Fibroblast of lung (primary cell): Measurements from ENCODE around the gene COX7A2L. TPM values are rescaled to one million over a fixed set of nuclear protein-coding genes. Genes with fewer than 3 reads are reported as not detected.
"Not testable (repeated sequence)": the region's sequence is repeated elsewhere in the genome, so short reads cannot be mapped to it uniquely, and the experiment has no call there.

ENCODE experiments used
- DNase-seq, 2 donors: peaks; one replicate each; pipeline versions ENCODE4 v3.0.0 to v3.0.0-alpha.2; 2010; ENCODE audit warnings: low read depth in 2 of 2
- H2AFZ ChIP-seq: 2 replicates; pipeline ENCODE4 v1.5.1; 2012; ENCODE audit warnings: low read length, control low read depth, inconsistent platforms
- H3K27ac ChIP-seq: 2 replicates; pipeline ENCODE4 v1.5.1; 2011; ENCODE audit warnings: low read length, control low read depth; ENCODE audit not compliant: insufficient read depth
- H3K27me3 ChIP-seq: 2 replicates; pipeline ENCODE4 v1.5.1; 2011; ENCODE audit warnings: mild to moderate bottlenecking, low read length; ENCODE audit not compliant: control insufficient read depth, insufficient read depth
- H3K36me3 ChIP-seq: 2 replicates; pipeline ENCODE4 v1.5.1; 2011; ENCODE audit warnings: low read length; ENCODE audit not compliant: control insufficient read depth, insufficient read depth
- H3K4me1 ChIP-seq: 2 replicates; pipeline ENCODE4 v1.5.1; 2011; ENCODE audit warnings: low read length; ENCODE audit not compliant: control insufficient read depth, insufficient read depth; ENCODE audit errors: extremely low read depth
- H3K4me2 ChIP-seq: 2 replicates; pipeline ENCODE4 v1.5.1; 2011; ENCODE audit warnings: low read length, control low read depth; ENCODE audit not compliant: insufficient read depth; ENCODE audit errors: extremely low read depth
- H3K4me3 ChIP-seq, 4 experiments: fragments of 200-600 bp in 1 of 4; sonication (generic) in 1 of 4; replicated peaks in 1 of 4; 2 replicates each; pipeline ENCODE4 v1.5.1; 2011 to 2016; ENCODE audit warnings: low read length in 4 of 4, low read depth in 3 of 4, mild to moderate bottlenecking in 3 of 4, control low read depth in 2 of 4, inconsistent platforms in 1 of 4, mixed read lengths in 1 of 4; ENCODE audit not compliant: insufficient read depth in 1 of 4; ENCODE audit errors: control extremely low read depth in 1 of 4
- H3K79me2 ChIP-seq: 2 replicates; pipeline ENCODE4 v1.5.1; 2012; ENCODE audit warnings: mild to moderate bottlenecking, low read length, inconsistent platforms; ENCODE audit not compliant: control insufficient read depth, insufficient read depth
- H3K9ac ChIP-seq: 2 replicates; pipeline ENCODE4 v1.5.1; 2011; ENCODE audit warnings: mild to moderate bottlenecking, low read length, control low read depth; ENCODE audit not compliant: insufficient read depth
- H3K9me3 ChIP-seq: 2 replicates; pipeline ENCODE4 v1.5.1; 2012; ENCODE audit warnings: low read depth, low read length; ENCODE audit not compliant: control insufficient read depth, insufficient read depth
- H4K20me1 ChIP-seq: 2 replicates; pipeline ENCODE4 v1.5.1; 2011; ENCODE audit warnings: low read length; ENCODE audit not compliant: control insufficient read depth, insufficient read depth; ENCODE audit errors: extremely low read depth
- CTCF ChIP-seq, 2 donors: IDR thresholded peaks in 1 of 2; conservative IDR thresholded peaks in 1 of 2; 1 replicate in 1 of 2; 2 replicates in 1 of 2; pipeline ENCODE4 v1.5.1; 2011 to 2012; ENCODE audit warnings: low read length in 2 of 2, control low read depth in 1 of 2, inconsistent platforms in 1 of 2, low read depth in 1 of 2, mild to moderate bottlenecking in 1 of 2
- EZH2 ChIP-seq: IDR thresholded peaks from 2 replicates; pipeline ENCODE4 v1.5.1; 2012; ENCODE audit warnings: low read length, control low read depth, mild to moderate bottlenecking; ENCODE audit errors: missing control alignments
- polyA plus RNA-seq, 2 donors: library from polyadenylated mRNA; depleted of rRNA in 1 of 2; stranded (reverse) in 1 of 2; unstranded in 1 of 2; fragments of >200 nt; gene quantifications; 2 replicates each; pipeline ENCODE4 v1.2.1, GENCODE V29; 2011 to 2012; ENCODE audit warnings: missing spikeins in 1 of 2
- total RNA-seq: library from RNA; depleted of rRNA; stranded (reverse); fragments of >200 nt; gene quantifications from 2 replicates; pipeline ENCODE4 v1.2.1, GENCODE V29; 2014

The COX7A2L gene
- total and polyA plus RNA-seq, 2 donors (not counting 1 experiment from before 2014, with no cell fraction given): 180 to 239 TPM

- H3K27me3 ChIP-seq: no peaks in the 10 kb centered on the region
- H3K4me1 ChIP-seq: no peaks in the 10 kb centered on the region
- no peak overlapping the region for H3K4me3 ChIP-seq
- H3K9me3 ChIP-seq: no peaks in the 10 kb centered on the region
- peaks cover 6% of the 10 kb centered on the region for H3K79me2 ChIP-seq
- peaks cover 19% of the 10 kb centered on the region for H3K36me3 ChIP-seq
- H3K27ac ChIP-seq: no peak overlapping the region
- no peak overlapping the region for H2AFZ ChIP-seq
- no peak overlapping the region for H3K4me2 ChIP-seq
- no peak for DNase-seq
- no peak overlapping the region for H3K9ac ChIP-seq
- no peak for TF ChIP-seq EZH2
- TF ChIP-seq CTCF (conservative IDR thresholded peaks at IDR 0.05 in 1 of 2, IDR thresholded peaks at IDR 0.05 in 1 of 2; ENCODE audit: low read depth in 1 of 2, low read length in 2 of 2): no peak
- no peaks in the 10 kb centered on the region for H4K20me1 ChIP-seq
Observed at GRCh38 chr2:42335514-42336104, 25.4 kb downstream of the COX7A2L start.

DNA sequence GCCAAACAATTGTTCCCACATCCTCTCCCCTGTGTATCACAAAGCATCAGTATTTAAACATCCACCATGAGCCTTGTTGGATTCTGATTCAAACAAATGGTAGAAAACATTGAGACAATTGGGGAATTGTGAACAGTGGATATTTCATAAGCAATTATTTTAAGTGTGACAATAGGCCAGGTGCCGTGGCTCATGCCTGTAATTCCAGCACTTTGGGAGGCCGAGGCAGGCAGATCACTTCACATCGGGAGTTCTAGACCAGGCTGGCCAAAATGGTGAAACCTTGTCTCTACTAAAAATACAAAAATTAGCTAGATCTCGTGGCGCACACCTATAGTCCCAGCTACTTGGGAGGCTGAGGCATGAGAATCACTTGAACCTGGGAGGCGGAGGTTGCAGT is 26.2 kb downstream of the COX7A2L start:
- H3K4me1 ChIP-seq, DNase-seq, H4K20me1 ChIP-seq, H3K27ac ChIP-seq, H3K4me2 ChIP-seq, H3K4me3 ChIP-seq, H3K9ac ChIP-seq, H3K27me3 ChIP-seq, H3K79me2 ChIP-seq, H3K9me3 ChIP-seq, H2AFZ ChIP-seq: not testable (repeated sequence)
- peaks cover 18% of the 10 kb centered on the region for H3K36me3 ChIP-seq

GRCh38 chr2:42334220-42334619 is 26.8 kb downstream of the COX7A2L start:
- Histone ChIP-seq H3K27me3 (no peaks in the 10 kb centered on the region), H3K4me2 (no peak overlapping the region), H3K4me1 (no peaks in the 10 kb centered on the region), H3K9me3 (no peaks in the 10 kb centered on the region), H3K27ac (no peak overlapping the region), H3K4me3 (no peak overlapping the region), H3K9ac (no peak overlapping the region), H4K20me1 (no peaks in the 10 kb centered on the region), H3K36me3 (peaks cover 18% of the 10 kb centered on the region), H2AFZ (no peak overlapping the region), H3K79me2 (no peaks in the 10 kb centered on the region)
- DNase-seq: no peak
- TF ChIP-seq EZH2 (no peak), CTCF (conservative IDR thresholded peaks at IDR 0.05 in 1 of 2, IDR thresholded peaks at IDR 0.05 in 1 of 2; ENCODE audit: low read depth in 1 of 2, low read length in 2 of 2) (no peak)
